ENCODE measurements around the gene TOMM6.
"Not testable (repeated sequence)": the region's sequence is repeated elsewhere in the genome, so short reads cannot be mapped to it uniquely, and the experiment has no call there.

The TOMM6 gene

DNA sequence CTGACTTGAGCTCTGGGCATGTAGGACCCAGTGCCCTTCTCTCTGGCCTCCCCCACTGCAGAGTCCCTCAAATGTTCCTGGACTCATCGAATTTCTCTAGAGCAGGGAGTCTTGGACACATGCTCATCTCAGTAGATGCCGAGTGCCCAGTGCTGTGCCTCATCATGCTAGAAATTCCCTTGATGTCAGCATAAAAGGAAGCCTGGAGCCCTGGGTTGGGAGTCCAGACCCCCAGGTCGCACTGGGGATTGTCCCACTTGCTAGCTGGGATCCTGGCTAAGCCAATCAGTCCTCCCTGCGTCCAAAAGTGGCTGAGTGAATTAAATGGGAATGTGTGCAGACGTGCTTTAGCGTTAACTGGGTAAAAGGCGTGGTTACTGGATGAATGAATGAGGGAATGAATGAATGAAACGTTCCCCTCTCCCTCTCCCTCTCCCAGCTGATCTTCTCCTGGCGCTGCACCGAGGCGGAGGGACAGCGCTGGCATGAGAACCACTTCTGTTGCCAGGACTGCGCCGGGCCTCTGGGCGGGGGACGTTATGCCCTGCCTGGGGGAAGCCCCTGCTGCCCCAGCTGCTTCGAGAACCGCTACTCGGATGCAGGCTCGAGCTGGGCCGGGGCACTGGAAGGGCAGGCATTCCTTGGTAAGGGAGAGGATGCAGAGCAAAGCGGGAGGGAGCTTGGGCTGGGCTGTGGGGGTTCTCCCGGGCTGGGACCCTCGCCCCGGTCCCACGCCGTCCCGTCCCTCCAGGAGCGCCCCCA, 1.6 kb upstream of the TOMM6 start:
- no peak for FAIRE-seq

DNA sequence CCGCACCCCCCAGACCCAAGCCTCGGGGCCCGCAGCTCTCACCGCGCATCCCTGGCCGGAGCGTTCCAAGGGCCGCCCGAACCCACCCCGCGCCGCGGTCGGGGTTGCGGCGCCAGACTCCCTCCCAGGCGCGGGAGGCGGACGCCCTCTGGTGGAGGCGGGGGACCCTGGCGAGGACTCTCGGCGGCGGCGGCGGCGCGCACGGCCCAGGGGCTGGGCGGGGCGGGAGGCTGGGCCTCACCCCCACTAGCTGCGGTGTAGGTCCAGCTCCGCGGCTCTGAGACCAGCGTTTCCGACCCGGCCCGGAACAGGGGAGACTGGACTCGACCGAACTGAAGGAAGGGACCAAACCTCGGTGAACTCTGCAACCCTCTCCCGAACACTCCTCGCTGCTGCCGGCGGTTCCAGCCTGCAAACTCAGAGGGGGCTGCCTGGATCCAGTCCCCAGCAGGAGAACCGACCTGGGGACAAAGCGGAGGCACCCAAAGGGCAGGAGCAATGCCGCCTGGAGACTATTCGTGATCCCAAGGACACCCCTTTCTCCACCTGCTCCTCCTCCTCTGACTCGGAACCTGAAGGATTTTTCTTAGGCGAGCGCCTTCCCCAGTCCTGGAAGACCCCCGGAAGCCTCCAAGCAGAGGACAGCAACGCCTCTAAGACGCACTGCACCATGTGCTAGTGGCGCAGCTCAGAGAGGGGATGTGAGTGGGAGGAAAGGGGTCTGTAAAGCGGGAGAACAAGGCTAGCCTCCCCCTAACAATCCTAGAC, 859 bp upstream of the TOMM6 start:
- FAIRE-seq, result no peak

DNA sequence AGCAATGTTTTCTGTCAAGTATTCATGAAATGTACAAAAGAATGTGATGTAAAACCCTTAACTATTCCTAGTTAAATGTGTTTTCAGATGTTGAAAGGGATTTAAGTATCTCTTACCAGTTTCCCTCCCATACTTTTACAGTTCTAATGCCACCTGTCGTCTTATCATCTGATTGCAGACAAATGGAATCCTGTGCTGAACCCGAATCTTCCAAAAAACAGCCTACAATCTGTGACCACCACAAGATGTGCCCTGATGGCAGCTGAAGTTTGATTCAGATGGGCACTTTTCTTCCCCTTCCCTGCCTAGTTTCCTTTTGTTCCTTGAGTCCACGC, 1.9 kb downstream of the TOMM6 start:
- no peak for FAIRE-seq

- no peak for FAIRE-seq
Measured at GRCh38 chr6:41790045-41790444, 2.6 kb downstream of the TOMM6 start.

DNA sequence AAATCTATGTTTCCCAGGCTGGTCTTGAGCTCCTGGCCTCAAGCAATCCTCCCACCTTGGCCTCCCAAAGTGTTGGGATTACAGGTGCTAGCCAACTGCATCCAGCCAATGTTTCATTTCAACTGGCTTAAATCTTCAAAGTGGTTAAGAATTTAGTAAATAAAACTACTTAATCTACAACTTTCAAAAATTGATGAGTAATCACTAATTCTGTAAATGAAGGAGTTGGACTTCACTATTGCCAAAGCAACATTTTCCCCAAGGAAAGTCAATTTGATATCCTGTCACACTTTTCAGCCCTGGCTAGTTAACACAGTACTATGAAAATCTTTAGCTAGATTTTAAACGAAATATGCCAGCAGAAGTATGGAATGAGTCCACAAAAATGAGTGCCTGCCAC, 3.8 kb downstream of the TOMM6 start:
- FAIRE-seq, result no peak

DNA sequence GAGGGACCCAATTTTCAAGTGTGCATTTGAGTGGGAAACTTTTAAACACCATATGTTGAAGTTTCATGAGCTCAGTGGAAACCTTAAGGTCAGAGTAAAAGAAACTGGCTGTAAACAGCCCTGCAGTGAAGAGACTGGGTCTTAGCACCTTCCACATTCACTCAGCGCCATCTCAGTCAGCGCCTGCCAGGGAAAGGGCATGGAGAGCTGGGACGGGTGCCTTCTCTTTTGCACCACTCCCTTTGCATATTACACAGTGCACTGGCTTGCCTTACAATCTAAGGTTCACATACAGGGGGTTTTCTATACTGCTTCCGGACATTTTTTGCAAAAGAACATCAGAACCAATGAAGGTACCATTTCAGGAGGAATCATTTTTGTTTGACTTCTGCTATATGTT, 4.5 kb downstream of the TOMM6 start:
- FAIRE-seq, result no peak

DNA sequence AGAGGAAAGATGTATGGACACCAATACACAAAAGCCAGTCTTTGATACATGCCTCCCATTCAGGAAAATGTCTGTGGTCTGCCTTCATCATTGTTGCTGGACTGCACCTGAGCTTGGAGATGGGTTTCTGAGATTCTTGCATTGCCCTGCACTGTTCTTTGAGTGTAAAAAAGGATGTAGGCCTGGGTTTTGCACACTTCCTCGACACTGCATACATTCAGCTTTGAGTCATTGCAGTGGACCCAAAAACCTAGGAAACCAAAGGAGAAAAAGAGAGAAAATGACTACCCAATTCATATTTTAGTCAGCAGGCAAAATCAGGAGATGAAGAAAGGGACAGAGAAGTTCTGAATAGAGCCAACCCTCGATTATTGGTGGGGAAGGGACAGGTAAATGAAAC, 9.0 kb downstream of the TOMM6 start:
- FAIRE-seq, result no peak

- no peak for FAIRE-seq
Measured at GRCh38 chr6:41798901-41799558, 11.5 kb downstream of the TOMM6 start.

DNA sequence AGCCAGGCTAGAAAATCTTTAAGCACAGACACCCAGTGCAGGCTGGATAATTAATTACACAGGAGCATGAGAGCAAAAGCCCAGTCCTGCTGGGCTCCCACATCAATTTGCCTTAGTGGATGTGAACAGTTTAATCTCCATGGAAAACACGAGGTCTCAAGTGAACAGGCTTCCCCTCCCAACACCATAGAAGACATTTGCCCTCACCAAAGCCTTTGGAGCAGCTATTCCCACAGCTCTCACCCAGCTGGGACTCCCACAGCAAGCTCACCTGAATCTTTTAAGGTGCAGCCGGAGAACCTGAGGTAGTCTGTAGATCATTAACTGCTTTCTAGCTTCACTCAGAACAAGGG, 12.0 kb downstream of the TOMM6 start:
- FAIRE-seq, result no peak

- no peak for FAIRE-seq
Measured at GRCh38 chr6:41801380-41801779, 13.9 kb downstream of the TOMM6 start.

DNA sequence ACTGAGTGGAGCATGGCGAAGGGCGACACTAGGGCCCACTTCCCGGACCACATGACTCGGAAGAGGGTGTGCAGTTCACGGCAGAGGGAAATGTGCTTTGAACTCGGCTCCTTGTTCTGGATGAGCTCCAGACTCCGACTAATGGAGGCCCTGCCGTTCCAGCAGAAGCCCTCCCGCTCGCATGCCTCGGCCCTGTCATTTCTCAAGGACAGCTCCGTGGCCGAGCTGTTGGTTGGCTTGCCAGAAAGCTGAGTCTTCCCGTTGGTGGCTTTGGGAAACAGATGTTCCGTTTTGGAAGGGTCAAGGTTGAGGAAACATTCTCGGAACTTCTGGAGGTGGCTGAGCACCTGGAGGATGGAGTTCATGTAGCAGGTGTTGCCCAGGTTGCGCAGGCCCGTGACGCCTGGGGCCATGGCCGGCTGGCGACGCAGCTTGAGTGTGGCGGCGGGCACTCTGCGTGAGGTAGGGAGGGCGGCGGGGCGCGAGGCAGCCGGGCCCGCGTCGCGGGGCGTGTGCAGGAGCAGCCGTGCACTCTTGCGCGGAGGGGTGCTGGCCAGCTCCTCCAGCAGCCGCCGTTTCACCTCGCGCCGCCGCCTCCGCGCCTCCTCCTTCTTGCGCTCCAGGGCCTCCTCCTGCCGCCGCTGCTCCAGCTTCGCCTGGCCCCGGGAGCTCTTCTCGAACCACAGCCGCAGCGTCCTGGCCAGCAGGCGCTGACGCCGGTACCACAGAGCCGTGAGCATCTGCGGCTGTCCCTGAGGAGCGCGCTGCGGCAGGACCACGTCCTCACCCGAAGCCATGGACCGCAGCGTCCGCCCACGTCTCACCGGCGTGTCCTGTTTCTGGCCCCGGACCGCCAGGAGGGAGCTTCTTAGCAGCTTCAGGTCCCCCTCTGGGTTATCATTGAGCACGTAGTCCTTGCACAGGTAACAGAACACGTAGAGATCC, 18.6 kb downstream of the TOMM6 start:
- no peak for FAIRE-seq

DNA sequence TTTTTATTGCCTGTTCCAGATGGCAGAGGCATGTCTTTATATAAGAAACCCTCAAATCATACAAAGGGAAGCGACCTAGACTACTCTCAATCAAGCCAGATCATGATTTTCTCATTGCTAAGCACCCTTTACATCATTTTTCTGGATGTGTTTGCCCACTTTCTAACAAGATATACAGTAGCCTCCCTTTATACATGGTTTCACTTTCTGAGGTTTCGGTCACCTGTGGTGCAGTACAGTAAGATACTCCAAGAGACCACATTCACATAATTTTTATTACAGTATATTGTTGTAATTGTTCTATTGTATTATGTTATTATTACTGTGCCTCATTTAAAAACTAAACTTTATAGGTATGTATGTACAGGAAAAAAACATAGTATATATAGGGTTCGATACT, 23.6 kb downstream of the TOMM6 start:
- no peak for FAIRE-seq

GRCh38 chr6:41811946-41812345, 24.5 kb downstream of the TOMM6 start:
- not testable (repeated sequence) for FAIRE-seq

DNA sequence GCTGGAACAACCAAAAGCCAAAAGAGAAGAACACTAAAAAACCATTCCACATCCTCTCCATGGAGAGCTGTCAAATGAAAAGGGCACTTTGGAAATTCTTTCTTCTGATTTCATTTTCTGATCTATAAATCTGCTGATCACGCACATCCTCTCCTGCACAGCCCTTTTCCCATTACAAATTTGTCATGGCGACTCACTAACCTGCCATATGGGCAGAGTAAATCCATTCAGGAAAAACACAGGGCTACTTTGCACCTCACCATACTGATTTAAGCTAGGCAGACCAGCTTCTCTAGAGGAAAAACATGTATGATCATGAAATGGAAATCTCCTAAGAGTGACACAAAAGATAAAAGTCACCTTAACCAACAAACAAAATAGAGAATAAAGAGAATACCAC, 26.0 kb downstream of the TOMM6 start:
- no peak for FAIRE-seq

- FAIRE-seq, result no peak
Measured at GRCh38 chr6:41813956-41814355, 26.5 kb downstream of the TOMM6 start.

DNA sequence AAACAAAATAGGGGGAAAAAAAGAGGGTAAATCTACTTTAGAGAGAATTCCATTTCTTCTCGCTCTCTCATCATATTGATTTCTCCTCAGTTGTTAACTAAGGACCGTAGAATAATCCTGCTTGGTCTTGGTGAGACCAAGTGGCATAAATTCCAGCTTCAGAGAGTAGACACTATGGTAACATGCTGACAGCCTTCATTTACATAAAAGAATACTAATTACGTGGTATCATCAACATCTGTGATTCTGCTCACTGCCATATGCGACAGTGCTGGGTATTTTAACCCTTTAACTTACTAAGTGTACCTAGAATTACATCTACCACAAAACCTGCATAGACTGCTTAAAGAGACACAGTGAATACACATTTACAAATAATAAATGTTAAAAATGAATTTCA, 27.1 kb downstream of the TOMM6 start:
- FAIRE-seq, result no peak

DNA sequence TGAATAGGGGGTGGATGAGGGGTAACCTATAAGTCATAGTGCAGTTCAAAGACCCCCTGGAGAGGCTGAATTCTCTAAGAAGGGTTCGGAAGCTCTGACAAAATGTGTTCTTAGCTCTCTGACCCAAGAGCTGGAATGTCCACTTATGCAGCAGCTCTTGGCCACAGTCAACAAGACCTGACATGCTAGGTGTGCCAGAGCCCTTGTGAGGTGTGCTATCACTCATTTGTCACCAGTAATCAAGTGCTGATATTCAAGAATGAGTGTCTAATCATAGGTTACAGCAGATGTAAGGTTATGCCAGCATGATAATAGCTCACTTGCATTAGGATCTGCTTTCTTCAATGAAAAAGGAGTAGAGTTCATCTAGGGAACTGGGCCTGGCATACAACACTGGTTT, 28.1 kb downstream of the TOMM6 start:
- FAIRE-seq, result no peak

- FAIRE-seq, result no peak
Measured at GRCh38 chr6:41818271-41819054, 31.0 kb downstream of the TOMM6 start.

DNA sequence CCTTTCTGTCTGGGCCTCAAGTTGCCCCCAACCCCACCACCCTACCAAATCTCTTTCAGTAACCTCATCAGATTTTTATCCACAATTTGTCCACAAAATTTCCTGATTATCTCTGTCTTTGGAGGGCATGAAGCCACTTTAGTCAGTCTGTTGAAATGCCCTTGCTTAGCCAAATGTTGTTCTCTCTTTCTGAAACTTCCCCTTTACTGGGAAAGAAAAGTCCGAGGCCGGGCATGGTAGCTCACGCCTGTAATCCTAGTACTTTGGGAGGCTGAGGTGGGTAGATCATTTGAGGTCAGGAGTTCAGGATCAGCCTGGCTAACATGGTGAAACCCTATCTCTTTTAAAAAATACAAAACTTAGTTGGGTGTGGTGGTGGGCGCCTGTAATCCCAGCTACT, 33.8 kb downstream of the TOMM6 start:
- no peak for FAIRE-seq

DNA sequence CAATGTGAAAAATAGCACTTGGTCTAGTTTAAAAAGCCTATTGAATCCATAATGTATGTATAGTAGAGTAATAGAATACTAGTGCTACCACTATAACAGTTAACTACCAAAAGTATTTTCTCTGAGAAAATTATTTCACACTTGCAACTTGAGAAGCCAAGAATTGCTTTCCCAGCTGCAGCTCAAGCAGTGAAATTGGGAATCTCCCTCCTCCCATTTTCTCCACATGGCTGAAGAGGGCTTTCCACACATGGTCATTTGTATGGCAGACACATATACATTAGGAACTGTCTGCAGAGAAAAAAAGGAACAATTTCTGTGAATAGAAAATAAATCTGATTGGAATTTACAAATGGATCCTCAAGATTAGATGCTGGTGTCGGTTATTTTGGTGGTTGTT, 34.5 kb downstream of the TOMM6 start:
- no peak for FAIRE-seq

DNA sequence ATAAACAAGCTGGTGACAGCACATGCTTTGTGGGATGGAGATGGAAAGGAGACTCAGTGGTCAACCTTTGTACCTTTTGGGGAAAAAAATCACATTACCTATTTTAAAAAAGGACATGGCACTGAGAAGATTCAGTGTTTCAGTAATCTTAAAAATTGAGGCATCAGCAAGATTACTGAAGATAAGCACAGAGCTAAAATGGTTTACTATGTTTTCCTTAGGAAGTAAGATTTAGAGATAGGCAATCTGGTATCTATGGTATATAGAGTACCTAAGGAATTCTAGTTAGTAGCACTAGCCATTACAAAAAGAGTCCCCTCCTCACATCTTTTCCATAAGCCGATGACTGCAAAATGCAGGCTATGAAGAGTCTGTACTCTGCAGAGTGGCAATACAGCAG, 35.7 kb downstream of the TOMM6 start:
- FAIRE-seq, result no peak

Data from islet of Langerhans (tissue), 1 donor.